ENCODE data around the gene GARIN5A. TPM values are rescaled to one million over a fixed set of nuclear protein-coding genes. Genes with fewer than 3 reads are reported as not detected.
A peak's percentile ranks its signal among the peaks of the same experiment; 100 is the strongest.

The GARIN5A gene
- total and polyA plus RNA-seq, 8 donors = 1.4 to 2.6 (median 2.1) TPM

- TF ChIP-seq CTCF (IDR thresholded peaks at IDR 0.05) = no peak
- DNase-seq = no peak
- no peaks in the 10 kb centered on the region for H3K9me3 ChIP-seq
- no peaks in the 10 kb centered on the region for H3K36me3 ChIP-seq
- intact Hi-C loops (cut with DNase I) = no loop called here
- 73 to 77% methylated on average over 5 of the region's 5 CpGs for WGBS, 2 donors
- no peaks in the 10 kb centered on the region for H3K4me1 ChIP-seq
- no peak overlapping the region for H3K27ac ChIP-seq
- H3K27me3 ChIP-seq = no peaks in the 10 kb centered on the region
- ATAC-seq = no peak
- FAIRE-seq = no peak
- H3K4me3 ChIP-seq = no peak overlapping the region
These were observed 38.7 kb downstream of the GARIN5A start for GRCh38 chr19:50437862-50438449.

GRCh38 chr19:50435627-50436026, 41.0 kb downstream of the GARIN5A start:
- Histone ChIP-seq H3K27me3 (no peaks in the 10 kb centered on the region), H3K4me1 (peaks cover 0 to 6% (median 3%) of the 10 kb centered on the region in 3 donors), H3K36me3 (no peaks in the 10 kb centered on the region), H3K27ac (no peak overlapping the region), H3K4me3 (no peak overlapping the region), H3K9me3 (no peaks in the 10 kb centered on the region)
- ATAC-seq (no peak), DNase-seq (no peak), FAIRE-seq (no peak)
- WGBS, 2 donors = 71 to 74% methylated on average over 12 of the region's 12 CpGs
- intact Hi-C loops (cut with DNase I) = no loop called here
- no peak for TF ChIP-seq CTCF (IDR thresholded peaks at IDR 0.05)

- intact Hi-C loops (cut with DNase I) = no loop called here
- Histone ChIP-seq H3K9me3 (no peaks in the 10 kb centered on the region), H3K27ac (no peak overlapping the region), H3K36me3 (no peaks in the 10 kb centered on the region), H3K4me3 (no peak overlapping the region), H3K27me3 (no peaks in the 10 kb centered on the region), H3K4me1 (peaks cover 0 to 6% (median 3%) of the 10 kb centered on the region in 3 donors)
- FAIRE-seq (no peak), DNase-seq (no peak), ATAC-seq (no peak)
- WGBS, 2 donors = 69 to 79% methylated on average over 17 of the region's 17 CpGs
- TF ChIP-seq CTCF (IDR thresholded peaks at IDR 0.05) = no peak
These were observed 41.4 kb downstream of the GARIN5A start for GRCh38 chr19:50435221-50435620.

- Histone ChIP-seq H3K4me3 (no peak overlapping the region), H3K27me3 (no peaks in the 10 kb centered on the region), H3K27ac (no peak overlapping the region), H3K9me3 (no peaks in the 10 kb centered on the region), H3K36me3 (no peaks in the 10 kb centered on the region), H3K4me1 (peaks cover 0 to 6% (median 3%) of the 10 kb centered on the region in 3 donors)
- WGBS, 2 donors = 45 to 61% methylated on average over 12 of the region's 12 CpGs
- DNase-seq = peak in 1 of 6 donors; percentile 72
- FAIRE-seq = no peak
- ATAC-seq = no peak
- TF ChIP-seq CTCF (IDR thresholded peaks at IDR 0.05) = no peak
- intact Hi-C loops (cut with DNase I) = no loop called here
These were observed 42.1 kb downstream of the GARIN5A start for GRCh38 chr19:50434525-50434924.

Measured in pancreas (tissue), 10 donors.